A673 (cell line): ENCODE data around the gene QRSL1.

ENCODE experiments used
- EZH2 ChIP-seq: fragments of 200-600 bp; sonication (generic); IDR thresholded peaks from 2 replicates; pipeline ENCODE4 v1.6.1; 2017; ENCODE audit warnings: borderline replicate concordance, low read depth, mild to moderate bottlenecking, mixed read lengths, antibody characterized with exemption, low read length; ENCODE audit not compliant: poor library complexity, severe bottlenecking
- TF ChIP-seq, protein P1 (sequence below): fragments of 300-800, 200-600 bp; sonication (generic); conservative IDR thresholded peaks from 2 replicates; pipeline ENCODE4 v1.5.1; 2017; ENCODE audit warnings: low read depth, mild to moderate bottlenecking, antibody characterized with exemption, low read length, moderate library complexity, mixed read lengths

DNA sequence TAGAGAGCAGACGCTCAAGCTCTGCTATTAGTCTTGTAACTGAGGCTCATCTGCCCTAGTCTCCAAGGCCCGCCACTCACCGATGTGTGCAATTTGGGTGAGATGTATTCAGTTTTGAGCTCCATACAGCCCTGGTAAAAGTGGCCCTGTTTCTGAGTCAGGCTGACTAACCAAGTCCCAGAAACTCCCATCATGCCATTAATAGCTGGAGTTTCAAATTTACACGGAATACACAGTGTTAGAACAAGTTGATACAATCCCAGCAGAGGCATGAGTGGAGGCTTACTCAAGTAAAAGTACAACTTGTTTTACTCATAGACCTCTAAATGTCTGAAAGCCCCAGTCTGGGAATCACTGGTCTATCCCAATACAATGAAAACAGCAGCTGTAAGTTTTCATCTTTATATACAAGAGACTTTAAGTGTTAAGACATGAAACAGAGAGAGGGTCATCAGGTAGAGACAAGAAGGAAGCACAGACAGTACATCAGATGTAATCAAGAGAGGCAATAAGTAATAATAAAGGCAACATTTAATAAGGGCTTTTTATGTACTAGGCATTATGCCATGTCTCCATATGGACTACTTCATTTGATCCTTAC lies 42.5 kb upstream of the QRSL1 start:
- no peak for TF ChIP-seq EZH2
- TF ChIP-seq, protein P1, sequence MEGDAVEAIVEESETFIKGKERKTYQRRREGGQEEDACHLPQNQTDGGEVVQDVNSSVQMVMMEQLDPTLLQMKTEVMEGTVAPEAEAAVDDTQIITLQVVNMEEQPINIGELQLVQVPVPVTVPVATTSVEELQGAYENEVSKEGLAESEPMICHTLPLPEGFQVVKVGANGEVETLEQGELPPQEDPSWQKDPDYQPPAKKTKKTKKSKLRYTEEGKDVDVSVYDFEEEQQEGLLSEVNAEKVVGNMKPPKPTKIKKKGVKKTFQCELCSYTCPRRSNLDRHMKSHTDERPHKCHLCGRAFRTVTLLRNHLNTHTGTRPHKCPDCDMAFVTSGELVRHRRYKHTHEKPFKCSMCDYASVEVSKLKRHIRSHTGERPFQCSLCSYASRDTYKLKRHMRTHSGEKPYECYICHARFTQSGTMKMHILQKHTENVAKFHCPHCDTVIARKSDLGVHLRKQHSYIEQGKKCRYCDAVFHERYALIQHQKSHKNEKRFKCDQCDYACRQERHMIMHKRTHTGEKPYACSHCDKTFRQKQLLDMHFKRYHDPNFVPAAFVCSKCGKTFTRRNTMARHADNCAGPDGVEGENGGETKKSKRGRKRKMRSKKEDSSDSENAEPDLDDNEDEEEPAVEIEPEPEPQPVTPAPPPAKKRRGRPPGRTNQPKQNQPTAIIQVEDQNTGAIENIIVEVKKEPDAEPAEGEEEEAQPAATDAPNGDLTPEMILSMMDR, result no peak
